H1 (cell line): ENCODE results near the gene DGKK. TPM values are rescaled to one million over a fixed set of nuclear protein-coding genes. Genes with fewer than 3 reads are reported as not detected.
A peak's percentile ranks its signal among the peaks of the same experiment; 100 is the strongest.

Experiments used
- CTCF ChIA-PET: fragments of 300-600 bp; sonication (Branson Sonifier 250); formaldehyde crosslinking; loops from one replicate; lab custom pipeline; 2021; ENCODE audit not compliant: partially characterized antibody; lab: Charles Lee
- POLR2A ChIA-PET: fragments of 300-600 bp; sonication (Branson Sonifier 250); formaldehyde crosslinking; loops from one replicate; lab custom pipeline; 2021; ENCODE audit warnings: inconsistent platforms; ENCODE audit not compliant: partially characterized antibody; lab: Charles Lee
- DNase-seq, 2 experiments: peaks; one replicate each; pipeline versions ENCODE4 v3.0.0 to v3.0.0-alpha.2; 2010 to 2022; ENCODE audit warnings: low spot score in 2 of 2, low read depth in 1 of 2, mixed read lengths in 1 of 2
- FAIRE-seq: peaks from 2 replicates; lab custom pipeline; 2011; peaks lifted over from hg19 to GRCh38; lab: Jason Lieb, UNC
- H2AFZ ChIP-seq: 2 replicates; pipeline ENCODE4 v1.8.1; 2012; ENCODE audit warnings: low read length, inconsistent platforms
- H2AK5ac ChIP-seq: 2 replicates; pipeline ENCODE4 v1.6.1; 2013; ENCODE audit warnings: low read depth, low read length
- H2BK120ac ChIP-seq: replicated peaks from 2 replicates; pipeline ENCODE3; 2013; ENCODE audit warnings: low read depth, low read length, inconsistent platforms
- H2BK12ac ChIP-seq: 2 replicates; pipeline ENCODE4 v1.6.1; 2013; ENCODE audit warnings: low read depth, low read length
- H2BK15ac ChIP-seq: 2 replicates; pipeline ENCODE4 v1.6.1; 2013; ENCODE audit warnings: low read length
- H2BK20ac ChIP-seq: 2 replicates; pipeline ENCODE4 v1.6.1; 2013; ENCODE audit warnings: low read length
- H2BK5ac ChIP-seq: 2 replicates; pipeline ENCODE4 v1.6.1; 2013; ENCODE audit warnings: low read depth, low read length
- H3K14ac ChIP-seq: 2 replicates; pipeline ENCODE4 v1.6.1; 2013; ENCODE audit warnings: inconsistent platforms; ENCODE audit not compliant: insufficient read length
- H3K18ac ChIP-seq: 2 replicates; pipeline ENCODE4 v1.6.1; 2013; ENCODE audit warnings: low read length; ENCODE audit errors: extremely low read depth
- H3K23ac ChIP-seq: 2 replicates; pipeline ENCODE4 v1.6.1; 2013; ENCODE audit warnings: inconsistent platforms; ENCODE audit not compliant: insufficient read length
- H3K23me2 ChIP-seq: 2 replicates; pipeline ENCODE4 v1.6.1; 2013; ENCODE audit warnings: low read depth, low read length
- H3K27ac ChIP-seq: 2 replicates; pipeline ENCODE4 v1.6.1; 2011; ENCODE audit warnings: low read depth, low read length, inconsistent platforms
- H3K27me3 ChIP-seq, 4 experiments: replicated peaks in 1 of 4; 1 replicate in 1 of 4; 2 replicates in 3 of 4; pipeline versions ENCODE4 v1.6.1 to v1.8.1; 2011 to 2013; ENCODE audit warnings: low read length in 3 of 4, mild to moderate bottlenecking in 3 of 4, inconsistent platforms in 2 of 4, mixed read lengths in 2 of 4, moderate library complexity in 1 of 4; ENCODE audit not compliant: control insufficient read depth in 3 of 4, insufficient read depth in 3 of 4; ENCODE audit errors: extremely low read depth in 1 of 4
- H3K36me3 ChIP-seq, 4 experiments: 2 replicates each; pipeline versions ENCODE4 v1.6.1 to v1.8.1; 2011 to 2013; ENCODE audit warnings: mild to moderate bottlenecking in 4 of 4, low read length in 3 of 4, moderate library complexity in 2 of 4, control low read depth in 1 of 4, inconsistent platforms in 1 of 4; ENCODE audit not compliant: insufficient read depth in 4 of 4, control insufficient read depth in 2 of 4
- H3K4ac ChIP-seq: replicated peaks from 2 replicates; pipeline ENCODE3; 2013; ENCODE audit warnings: low read length, low read depth, mixed read lengths, inconsistent platforms; ENCODE audit not compliant: insufficient read length
- H3K4me1 ChIP-seq, 4 experiments: replicated peaks in 1 of 4; 1 replicate in 1 of 4; 2 replicates in 3 of 4; pipeline versions ENCODE4 v1.6.1 to v1.8.1; 2011 to 2013; ENCODE audit warnings: low read length in 3 of 4, inconsistent platforms in 2 of 4, mixed read lengths in 1 of 4; ENCODE audit not compliant: insufficient read depth in 4 of 4, control insufficient read depth in 3 of 4
- H3K4me2 ChIP-seq, 2 experiments: 2 replicates each; pipeline versions ENCODE4 v1.6.1 to v1.8.1; 2011 to 2013; ENCODE audit warnings: low read depth in 2 of 2, low read length in 2 of 2, control low read depth in 1 of 2, inconsistent platforms in 1 of 2, mild to moderate bottlenecking in 1 of 2; ENCODE audit not compliant: insufficient read depth in 1 of 2
- H3K4me3 ChIP-seq, 4 experiments: fragments of 200-600, 300-600 bp in 1 of 4; sonication (generic), shearing (Covaris generic), sonication (Bioruptor Twin) in 1 of 4; 2 replicates each; pipeline versions ENCODE4 v1.5.1 to v1.8.1; 2011 to 2016; ENCODE audit warnings: low read length in 4 of 4, low read depth in 3 of 4, control low read depth in 2 of 4, inconsistent platforms in 2 of 4, mild to moderate bottlenecking in 2 of 4, mixed read lengths in 1 of 4, moderate library complexity in 1 of 4; ENCODE audit not compliant: insufficient read depth in 2 of 4; ENCODE audit errors: extremely low read depth in 1 of 4
- H3K56ac ChIP-seq: replicated peaks from 2 replicates; pipeline ENCODE3; 2013; ENCODE audit warnings: low read depth, mild to moderate bottlenecking, mixed read lengths, low read length, inconsistent platforms; ENCODE audit not compliant: insufficient read length
- H3K79me1 ChIP-seq: 2 replicates; pipeline ENCODE4 v1.6.1; 2013; ENCODE audit warnings: low read depth, low read length, control low read depth
- H3K79me2 ChIP-seq, 2 experiments: 2 replicates each; pipeline versions ENCODE4 v1.6.1 to v1.8.1; 2012 to 2013; ENCODE audit warnings: low read length in 2 of 2, mild to moderate bottlenecking in 2 of 2, inconsistent platforms in 1 of 2; ENCODE audit not compliant: insufficient read depth in 2 of 2, control insufficient read depth in 1 of 2
- H3K9ac ChIP-seq, 4 experiments: replicated peaks in 1 of 4; 1 replicate in 1 of 4; 2 replicates in 3 of 4; pipeline versions ENCODE4 v1.6.1 to v1.8.1; 2011 to 2013; ENCODE audit warnings: low read depth in 3 of 4, low read length in 3 of 4, control low read depth in 2 of 4, mild to moderate bottlenecking in 2 of 4, moderate library complexity in 2 of 4, inconsistent platforms in 1 of 4; ENCODE audit errors: extremely low read depth in 1 of 4
- H3K9me3 ChIP-seq, 2 experiments: 2 replicates each; pipeline versions ENCODE4 v1.6.1 to v1.8.1; 2012 to 2013; ENCODE audit warnings: mild to moderate bottlenecking in 2 of 2, moderate library complexity in 2 of 2, control low read depth in 1 of 2, inconsistent platforms in 1 of 2, low read depth in 1 of 2, low read length in 1 of 2, mixed read lengths in 1 of 2; ENCODE audit not compliant: insufficient read depth in 2 of 2
- H4K20me1 ChIP-seq, 2 experiments: replicated peaks in 1 of 2; 2 replicates each; pipeline versions ENCODE3 to v1.8.1; 2011 to 2013; ENCODE audit warnings: inconsistent platforms in 2 of 2, low read length in 2 of 2, mild to moderate bottlenecking in 1 of 2; ENCODE audit not compliant: insufficient read depth in 2 of 2, control insufficient read depth in 1 of 2
- H4K5ac ChIP-seq: 2 replicates; pipeline ENCODE4 v1.6.1; 2013; ENCODE audit warnings: low read length, low read depth, mixed read lengths, inconsistent platforms; ENCODE audit not compliant: insufficient read length
- H4K8ac ChIP-seq: 2 replicates; pipeline ENCODE4 v1.8.0; 2013; ENCODE audit warnings: mild to moderate bottlenecking, moderate library complexity, low read length, inconsistent platforms; ENCODE audit not compliant: insufficient read depth; ENCODE audit errors: extremely low read depth
- H4K91ac ChIP-seq: replicated peaks from 2 replicates; pipeline ENCODE3; 2013; ENCODE audit warnings: low read length, mixed read lengths, inconsistent platforms; ENCODE audit not compliant: insufficient read length
- KDM1A ChIP-seq: fragments of 200-600, 300-600 bp; sonication (generic); IDR thresholded peaks from 2 replicates; pipeline ENCODE4 v1.7.1; 2016; ENCODE audit warnings: mild to moderate bottlenecking, low read length, borderline replicate concordance
- PHF8 ChIP-seq: fragments of 200-600 bp; sonication (generic); conservative IDR thresholded peaks from 2 replicates; pipeline ENCODE4 v1.7.1; 2012; ENCODE audit warnings: low read depth, mild to moderate bottlenecking, inconsistent platforms, low read length, moderate library complexity
- WGBS, 2 experiments: shearing (Covaris generic) in 1 of 2; methylation state at CpG; one replicate each; pipeline versions ENCODE4 v1.1.6 to v1.1.7; 2013 to 2015; ENCODE audit warnings: low lambda C conversion rate in 2 of 2, mixed read lengths in 2 of 2, inconsistent platforms in 1 of 2, low coverage in 1 of 2, missing lambda C conversion rate in 1 of 2; ENCODE audit not compliant: insufficient replicate concordance in 2 of 2, insufficient coverage in 1 of 2, insufficient read length in 1 of 2; ENCODE audit errors: extremely low coverage in 1 of 2, missing lambda C conversion rate in 1 of 2; 5-methylcytosine and 5-hydroxymethylcytosine counted together
- polyA plus RNA-seq, 7 experiments: library from polyadenylated mRNA; depleted of rRNA in 3 of 7; stranded (reverse) in 5 of 7; unstranded in 2 of 7; fragments of >200 nt in 5 of 7; fragments of 200-250 nt in 2 of 7; gene quantifications; 1 replicate in 5 of 7; 2 replicates in 1 of 7; 4 replicates in 1 of 7; pipeline versions ENCODE4 v1.2.1 to v1.2.3, GENCODE V29; 2011 to 2013; ENCODE audit warnings: missing spikeins in 2 of 7, mixed read lengths in 2 of 7
- total RNA-seq: library from RNA; stranded (reverse); fragmentation: NEBNext Ultra II Directional; extraction: Animal tissue kit (Norgen Biotek cat#: 25700); gene quantifications from 2 replicates; pipeline ENCODE4 v1.2.1, GENCODE V29; 2021

DGKK gene
- total and polyA plus RNA-seq, 2 of the 8 experiments (the other 6 are each of a cell fraction or from before 2014, with no cell fraction given), result 4.9 to 19.2 TPM

- peak; percentile 32 for FAIRE-seq
- Histone ChIP-seq H3K36me3 (no peaks in the 10 kb centered on the region), H2BK20ac (peak overlapping the region; percentile 16), H4K20me1 (no peaks in the 10 kb centered on the region), H3K4ac (no peak overlapping the region), H3K79me2 (no peaks in the 10 kb centered on the region), H3K18ac (peak overlapping the region; percentile 83), H3K14ac (no peak overlapping the region), H3K23ac (no peak overlapping the region), H3K9ac (no peak overlapping the region), H3K4me1 (peaks cover 2 to 13% (median 11%) of the 10 kb centered on the region in 4 experiments; a peak in 5 of 7 replicates), H2AFZ (no peak overlapping the region), H3K56ac (no peak overlapping the region), H3K27me3 (no peaks in the 10 kb centered on the region), H3K79me1 (no peaks in the 10 kb centered on the region), H2BK120ac (no peak overlapping the region), H3K4me3 (no peak overlapping the region), H3K23me2 (no peaks in the 10 kb centered on the region), H3K4me2 (peak overlapping the region in 1 of 2 experiments; percentile 14; a peak in 1 of 4 replicates), H2AK5ac (no peak overlapping the region), H4K5ac (no peak overlapping the region), H2BK12ac (peak overlapping the region; percentile 1; the same call in 1 of the 2 replicates), H3K9me3 (no peaks in the 10 kb centered on the region), H4K8ac (no peak overlapping the region), H4K91ac (peak overlapping the region; percentile 0), H3K27ac (no peak overlapping the region), H2BK5ac (peak overlapping the region; percentile 73; the same call in 1 of the 2 replicates), H2BK15ac (no peak overlapping the region)
- no peak for DNase-seq
- CTCF ChIA-PET, result interaction anchor here (1.1 to 1.8 kb wide), 3 partner anchors 17 to 149 kb away, joined by 4 to 6 read pairs (median 5); no protein-coding TSS in a partner anchor
- 20% methylated on average over 1 of the region's 3 CpGs; no CpG with 5 or more reads in 1 of the 2 experiments for WGBS, 2 experiments
- peak; percentile 71; the same call in 1 of the 2 replicates for TF ChIP-seq KDM1A
- TF ChIP-seq PHF8, result no peak
- POLR2A ChIA-PET, result no interaction called here
Observed at GRCh38 chrX:50431623-50432022, 39.0 kb downstream of the DGKK start.
